Upper lobe of left lung (tissue), 4 donors: ENCODE measurements around the gene WDR17.

Experiments
- CTCF ChIP-seq, 6 experiments: fragments of 450-650 bp in 4 of 6; fragments of 200-600 bp in 2 of 6; sonication (generic) in 2 of 6; IDR thresholded peaks; one replicate each; pipeline ENCODE4 v1.5.1; 2016 to 2019; ENCODE audit warnings: antibody characterized with exemption in 6 of 6
- EP300 ChIP-seq, 4 donors: sonication (generic); formaldehyde crosslinking; IDR thresholded peaks; one replicate each; pipeline ENCODE4 v1.5.1; 2017; ENCODE audit warnings: antibody characterized with exemption in 4 of 4, control low read depth in 2 of 4
- POLR2A ChIP-seq, 4 donors: fragments of 450-650 bp; IDR thresholded peaks; one replicate each; pipeline ENCODE4 v1.5.1; 2016 to 2017; ENCODE audit warnings: antibody characterized with exemption in 4 of 4, mild to moderate bottlenecking in 2 of 4
- POLR2AphosphoS5 ChIP-seq, 2 donors: sonication (generic); formaldehyde crosslinking; IDR thresholded peaks; one replicate each; pipeline ENCODE4 v1.5.1; 2017; ENCODE audit warnings: antibody characterized with exemption in 2 of 2

DNA sequence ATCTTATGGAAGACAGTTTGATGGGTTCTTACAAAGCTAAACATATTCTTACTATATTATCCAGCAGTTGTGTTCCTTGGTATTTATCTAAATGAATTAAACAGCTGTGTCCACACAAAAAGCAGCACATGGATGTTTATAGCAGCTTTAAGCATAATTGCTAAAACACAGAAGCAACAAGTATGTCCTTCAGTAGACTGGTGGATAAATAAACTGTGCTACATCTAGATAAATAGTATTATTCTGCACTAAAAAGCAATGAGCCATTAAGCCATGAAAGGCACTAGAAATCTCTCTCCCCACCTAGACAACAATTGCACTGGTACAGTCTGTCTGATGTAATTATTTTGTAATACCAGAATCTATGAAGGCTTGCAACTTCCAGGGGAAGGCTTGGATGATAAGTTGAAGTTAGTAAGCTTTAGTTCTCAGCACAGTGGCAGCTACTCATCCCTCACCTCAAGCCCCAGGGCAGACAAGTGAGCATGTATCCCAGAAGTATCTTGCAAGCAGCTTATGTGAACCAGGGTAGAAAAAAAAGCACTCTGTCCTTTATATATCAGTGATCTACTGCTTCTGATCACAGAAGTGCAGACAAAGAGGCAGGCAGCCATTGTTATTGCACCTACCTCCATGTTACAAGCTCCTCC is 36.9 kb downstream of the WDR17 start:
- TF ChIP-seq CTCF (IDR thresholded peaks at IDR 0.05) = no peak
- TF ChIP-seq POLR2A (IDR thresholded peaks at IDR 0.05) = no peak
- no peak for TF ChIP-seq EP300 (IDR thresholded peaks at IDR 0.05)
- no peak for TF ChIP-seq POLR2AphosphoS5 (IDR thresholded peaks at IDR 0.05)
